Occipital lobe (tissue), 2 donors: ENCODE data around the gene PCDHGA1. TPM values are rescaled to one million over a fixed set of nuclear protein-coding genes. Genes with fewer than 3 reads are reported as not detected.
"Not testable (repeated sequence)": the region's sequence is repeated elsewhere in the genome, so short reads cannot be mapped to it uniquely, and the experiment has no call there.

Source experiments
- DNase-seq: peaks from one replicate; lab custom pipeline; 2025; lab: John Stamatoyannopoulos, UW
- total RNA-seq: library from RNA; depleted of rRNA; stranded (reverse); fragments of >200 nt; gene quantifications from one replicate; pipeline ENCODE4 v1.2.3, GENCODE V29; 2014

Gene PCDHGA1
- total RNA-seq, 1 donor from 2014 or later, result 4.8 TPM

- DNase-seq, result not testable (repeated sequence)
Measured at GRCh38 chr5:141346017-141346416, 15.7 kb downstream of the PCDHGA1 start.

- DNase-seq, result no peak
Measured at GRCh38 chr5:141349917-141350619, 19.8 kb downstream of the PCDHGA1 start, which contains the start of gene PCDHGB1. Gene PCDHGB1 (plus strand): TSS chr5:141350099. CDS start chr5:141350261, 162 bp downstream.

- no peak for DNase-seq
Measured at GRCh38 chr5:141351591-141351990, 21.3 kb downstream of the PCDHGA1 start.

GRCh38 chr5:141354900-141355469 lies 24.7 kb downstream of the PCDHGA1 start, which contains the start of gene PCDHGA4:
Gene PCDHGA4 (plus strand): TSS chr5:141355021. CDS start chr5:141355108, 87 bp downstream.
- no peak for DNase-seq

- DNase-seq, result no peak
Measured at GRCh38 chr5:141355641-141356040, 25.3 kb downstream of the PCDHGA1 start.

- no peak for DNase-seq
Measured at GRCh38 chr5:141356133-141356532, 25.8 kb downstream of the PCDHGA1 start.

GRCh38 chr5:141356950-141357349 lies 26.6 kb downstream of the PCDHGA1 start:
- DNase-seq, result no peak

- DNase-seq, result no peak
Measured at GRCh38 chr5:141359790-141360426, 29.6 kb downstream of the PCDHGA1 start, which contains the start of gene PCDHGB2. Gene PCDHGB2 (plus strand): TSS chr5:141359994. CDS start chr5:141360136, 142 bp downstream.

GRCh38 chr5:141360685-141361084 lies 30.4 kb downstream of the PCDHGA1 start:
- DNase-seq, result no peak

GRCh38 chr5:141362719-141363118 lies 32.4 kb downstream of the PCDHGA1 start:
- DNase-seq, result no peak

- no peak for DNase-seq
Measured at GRCh38 chr5:141363952-141364660, 33.8 kb downstream of the PCDHGA1 start, which contains the start of gene PCDHGA5. Gene PCDHGA5 (plus strand): TSS chr5:141364162. CDS start chr5:141364331, 169 bp downstream.

- DNase-seq, result no peak
Measured at GRCh38 chr5:141366016-141366896, 35.9 kb downstream of the PCDHGA1 start.

- DNase-seq, result no peak
Measured at GRCh38 chr5:141369994-141370848, 39.9 kb downstream of the PCDHGA1 start, which contains the start of gene PCDHGB3. Gene PCDHGB3 (plus strand): TSS chr5:141370242. CDS start chr5:141370395, 153 bp downstream.

GRCh38 chr5:141371572-141372475 lies 41.5 kb downstream of the PCDHGA1 start:
- DNase-seq, result no peak

- no peak for DNase-seq
Measured at GRCh38 chr5:141373673-141374317, 43.5 kb downstream of the PCDHGA1 start, which contains the start of gene PCDHGA6. Gene PCDHGA6 (plus strand): TSS chr5:141373891. CDS start chr5:141374084, 193 bp downstream.

GRCh38 chr5:141374627-141375026 lies 44.3 kb downstream of the PCDHGA1 start:
- no peak for DNase-seq

GRCh38 chr5:141375444-141376155 lies 45.3 kb downstream of the PCDHGA1 start:
- not testable (repeated sequence) for DNase-seq
